GM18526 (cell line): ENCODE measurements around the gene IL31.

Experiments
- POLR2A ChIP-seq: IDR thresholded peaks from 3 replicates; pipeline ENCODE4 v1.6.1; 2011; ENCODE audit not compliant: insufficient read length; ENCODE audit errors: extremely low read depth

Gene IL31

GRCh38 chr12:122199484-122200355, 25.7 kb upstream of the IL31 start:
- TF ChIP-seq POLR2A, result no peak

GRCh38 chr12:122197612-122197966, 23.6 kb upstream of the IL31 start:
- no peak for TF ChIP-seq POLR2A

- TF ChIP-seq POLR2A, result no peak
Observed at GRCh38 chr12:122195405-122195804, 21.4 kb upstream of the IL31 start.

GRCh38 chr12:122194804-122195203, 20.8 kb upstream of the IL31 start:
- no peak for TF ChIP-seq POLR2A

GRCh38 chr12:122192441-122192840, 18.4 kb upstream of the IL31 start:
- TF ChIP-seq POLR2A, result no peak

GRCh38 chr12:122190842-122191668, 17.0 kb upstream of the IL31 start:
- no peak for TF ChIP-seq POLR2A

- no peak for TF ChIP-seq POLR2A
Observed at GRCh38 chr12:122189626-122190475, 15.8 kb upstream of the IL31 start.

- TF ChIP-seq POLR2A, result no peak
Observed at GRCh38 chr12:122187466-122187865, 13.4 kb upstream of the IL31 start.

- TF ChIP-seq POLR2A, result no peak
Observed at GRCh38 chr12:122185494-122186082, 11.6 kb upstream of the IL31 start.

- TF ChIP-seq POLR2A, result no peak
Observed at GRCh38 chr12:122185079-122185478, 11.1 kb upstream of the IL31 start.

GRCh38 chr12:122184517-122184916, 10.5 kb upstream of the IL31 start:
- TF ChIP-seq POLR2A, result no peak

GRCh38 chr12:122183588-122183940, 9.5 kb upstream of the IL31 start:
- no peak for TF ChIP-seq POLR2A

- TF ChIP-seq POLR2A, result no peak
Observed at GRCh38 chr12:122182887-122183587, 9.0 kb upstream of the IL31 start, which contains the start of gene LRRC43. Gene LRRC43 (plus strand): TSS chr12:122183123. CDS start chr12:122183145, 22 bp downstream.

- TF ChIP-seq POLR2A, result no peak
Observed at GRCh38 chr12:122172262-122172939, 1.6 kb downstream of the IL31 start.
